NCI-H748 (cell line): ENCODE measurements around the gene PSMD13.
A peak's percentile ranks its signal among the peaks of the same experiment; 100 is the strongest.

Source experiments
- DNase-seq: peaks from one replicate; lab custom pipeline; 2025; ENCODE audit not compliant: unreplicated experiment; lab: John Stamatoyannopoulos, UW

The PSMD13 gene

GRCh38 chr11:270451-271318 is 33.9 kb downstream of the PSMD13 start:
- DNase-seq = no peak

GRCh38 chr11:271319-271715 is 34.5 kb downstream of the PSMD13 start:
- DNase-seq = no peak

GRCh38 chr11:272195-272930 is 35.6 kb downstream of the PSMD13 start:
- no peak for DNase-seq

- no peak for DNase-seq
These were observed 36.1 kb downstream of the PSMD13 start for GRCh38 chr11:272931-273198.

- no peak for DNase-seq
These were observed 39.4 kb downstream of the PSMD13 start for GRCh38 chr11:276219-276618.

- DNase-seq = no peak
These were observed 41.5 kb downstream of the PSMD13 start, which contains the start of gene NLRP6 for GRCh38 chr11:278001-278951. NLRP6 (plus strand) TSS chr11:278407; CDS start chr11:278570, 163 bp downstream.

GRCh38 chr11:279040-279965 is 42.5 kb downstream of the PSMD13 start:
- no peak for DNase-seq

- DNase-seq = peak; percentile 56
These were observed 43.4 kb downstream of the PSMD13 start for GRCh38 chr11:279966-280705.

GRCh38 chr11:280706-281485 is 44.1 kb downstream of the PSMD13 start:
- DNase-seq = peak; percentile 26

GRCh38 chr11:281486-282161 is 44.8 kb downstream of the PSMD13 start:
- DNase-seq = no peak

GRCh38 chr11:282171-282570 is 45.4 kb downstream of the PSMD13 start:
- DNase-seq = no peak

GRCh38 chr11:282630-283360 is 46.0 kb downstream of the PSMD13 start:
- DNase-seq = no peak

GRCh38 chr11:283405-284104 is 46.8 kb downstream of the PSMD13 start:
- DNase-seq = peak; percentile 11

- DNase-seq = no peak
These were observed 47.6 kb downstream of the PSMD13 start for GRCh38 chr11:284105-285020.

- DNase-seq = no peak
These were observed 48.5 kb downstream of the PSMD13 start for GRCh38 chr11:285021-285893.
